LoVo (cell line): ENCODE results near the gene NLRP11.
"Not testable (repeated sequence)": the region's sequence is repeated elsewhere in the genome, so short reads cannot be mapped to it uniquely, and the experiment has no call there.

Source experiments
- DNase-seq: peaks from one replicate; pipeline ENCODE4 v3.0.0-alpha.2; 2016; ENCODE audit warnings: low spot score

NLRP11 gene

DNA sequence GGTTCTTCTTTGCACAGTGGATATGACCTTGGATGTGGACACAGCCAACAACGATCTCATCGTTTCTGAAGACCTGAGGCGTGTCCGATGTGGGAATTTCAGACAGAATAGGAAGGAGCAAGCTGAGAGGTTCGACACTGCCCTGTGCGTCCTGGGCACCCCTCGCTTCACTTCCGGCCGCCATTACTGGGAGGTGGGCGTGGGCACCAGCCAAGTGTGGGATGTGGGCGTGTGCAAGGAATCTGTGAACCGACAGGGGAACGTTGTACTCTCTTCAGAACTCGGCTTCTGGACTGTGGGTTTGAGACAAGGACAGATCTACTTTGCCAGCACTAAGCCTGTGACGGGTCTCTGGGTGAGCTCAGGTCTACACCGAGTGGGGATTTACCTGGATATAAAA lies 53.5 kb downstream of the NLRP11 start:
- DNase-seq: no peak

DNA sequence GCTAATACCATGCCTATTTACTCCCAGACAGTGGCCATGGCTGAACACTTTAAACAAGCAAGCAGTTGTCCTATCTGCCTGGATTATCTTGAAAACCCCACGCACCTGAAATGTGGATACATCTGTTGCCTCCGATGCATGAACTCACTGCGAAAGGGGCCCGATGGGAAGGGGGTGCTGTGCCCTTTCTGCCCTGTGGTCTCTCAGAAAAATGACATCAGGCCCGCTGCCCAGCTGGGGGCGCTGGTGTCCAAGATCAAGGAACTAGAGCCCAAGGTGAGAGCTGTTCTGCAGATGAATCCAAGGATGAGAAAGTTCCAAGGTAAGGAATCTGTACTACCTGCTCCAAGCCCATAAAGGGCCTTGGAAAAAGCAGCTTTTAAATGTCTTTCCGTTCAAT lies 54.3 kb downstream of the NLRP11 start:
- no peak for DNase-seq

DNA sequence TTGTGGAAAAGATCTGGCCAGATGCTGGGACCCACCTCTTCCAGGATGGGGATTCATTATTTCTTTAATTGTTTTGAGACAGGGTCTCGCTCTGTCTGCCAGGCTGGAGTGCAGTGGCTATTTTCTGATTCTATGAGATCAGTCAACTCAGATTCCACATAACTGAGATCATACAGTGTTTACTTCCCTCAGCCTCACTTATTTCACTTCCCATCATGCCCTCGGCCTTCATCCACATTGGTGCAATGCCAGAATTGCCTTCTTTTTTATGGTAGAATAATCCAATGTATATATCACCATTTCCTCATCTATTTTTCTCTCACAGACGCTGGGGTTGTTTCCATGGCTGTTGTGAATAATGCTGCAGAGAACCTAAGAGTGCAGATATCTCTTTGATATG lies 62.2 kb downstream of the NLRP11 start:
- DNase-seq: not testable (repeated sequence)

DNA sequence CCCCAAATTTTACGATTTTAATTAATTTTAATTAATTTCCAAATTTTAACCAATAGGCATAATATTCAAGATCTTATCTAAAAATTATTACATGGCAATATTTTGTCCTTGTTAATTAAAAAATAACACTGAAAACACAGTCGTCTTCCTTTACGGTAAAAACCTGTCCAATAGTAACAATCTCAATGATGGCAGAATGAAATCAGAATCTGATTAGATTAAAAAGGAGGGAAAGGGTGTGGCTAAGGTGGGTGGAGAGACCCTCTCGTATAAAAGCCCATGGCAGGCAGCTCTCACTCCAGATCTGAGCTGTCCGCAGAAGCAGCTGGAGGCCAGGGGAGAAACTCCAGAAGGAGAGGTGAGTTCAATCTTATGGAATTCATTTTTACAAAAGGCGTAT lies 63.0 kb downstream of the NLRP11 start, which contains the start of gene RFPL4AL1:
Gene RFPL4AL1, plus strand, starts transcription at position 301 of the 400 bp plus-strand sequence. CDS start 2,687 bp downstream, outside the sequence.
- not testable (repeated sequence) for DNase-seq

DNA sequence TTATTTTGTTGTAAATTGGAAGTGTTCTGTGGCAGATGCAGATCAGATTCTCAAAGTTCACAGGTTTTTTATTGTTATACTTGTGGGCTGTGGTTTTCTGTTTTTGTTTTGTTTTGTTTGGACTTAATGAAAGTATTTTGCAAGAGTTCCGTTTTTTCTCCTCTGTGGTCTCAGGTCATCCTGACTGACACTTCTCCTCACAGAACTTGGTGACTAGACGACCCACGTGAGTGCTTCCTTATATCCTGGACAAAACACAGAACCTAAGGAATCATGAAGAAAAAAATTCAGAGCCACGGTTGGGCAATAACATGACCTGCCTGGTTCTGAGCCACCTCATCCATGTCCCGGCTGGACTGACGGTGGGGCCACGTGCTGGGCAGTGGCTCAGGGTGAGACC lies 65.3 kb downstream of the NLRP11 start:
- no peak for DNase-seq

DNA sequence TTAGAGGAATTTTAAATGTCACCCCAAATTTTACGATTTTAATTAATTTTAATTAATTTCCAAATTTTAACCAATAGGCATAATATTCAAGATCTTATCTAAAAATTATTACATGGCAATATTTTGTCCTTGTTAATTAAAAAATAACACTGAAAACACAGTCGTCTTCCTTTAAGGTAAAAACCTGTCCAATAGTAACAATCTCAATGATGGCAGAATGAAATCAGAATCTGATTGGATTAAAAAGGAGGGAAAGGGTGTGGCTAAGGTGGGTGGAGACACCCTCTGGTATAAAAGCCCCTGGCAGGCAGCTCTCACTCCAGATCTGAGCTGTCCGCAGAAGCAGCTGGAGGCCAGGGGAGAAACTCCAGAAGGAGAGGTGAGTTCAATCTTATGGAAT lies 73.0 kb downstream of the NLRP11 start, which contains the start of gene RFPL4A:
Gene RFPL4A, plus strand, starts transcription at position 301 of the 400 bp plus-strand sequence. CDS start 2,704 bp downstream, outside the sequence.
- DNase-seq: not testable (repeated sequence)

DNA sequence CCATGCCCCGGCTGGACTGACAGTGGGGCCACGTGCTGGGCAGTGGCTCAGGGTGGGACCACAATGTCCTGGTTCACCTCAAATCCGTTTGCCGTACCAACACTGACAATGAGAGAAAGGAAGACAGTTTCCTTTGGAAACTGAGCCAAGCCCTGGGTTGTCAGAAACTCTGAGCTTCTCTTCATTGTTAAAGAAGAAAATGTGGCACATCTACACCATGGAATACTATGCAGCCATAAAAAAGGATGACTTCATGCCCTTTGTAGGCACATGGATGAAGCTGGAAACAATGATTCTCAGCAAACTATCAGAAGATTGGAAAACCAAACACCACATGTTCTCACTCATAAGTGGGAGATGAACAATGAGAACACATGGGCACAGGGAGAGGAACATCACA lies 75.0 kb downstream of the NLRP11 start:
- not testable (repeated sequence) for DNase-seq

DNA sequence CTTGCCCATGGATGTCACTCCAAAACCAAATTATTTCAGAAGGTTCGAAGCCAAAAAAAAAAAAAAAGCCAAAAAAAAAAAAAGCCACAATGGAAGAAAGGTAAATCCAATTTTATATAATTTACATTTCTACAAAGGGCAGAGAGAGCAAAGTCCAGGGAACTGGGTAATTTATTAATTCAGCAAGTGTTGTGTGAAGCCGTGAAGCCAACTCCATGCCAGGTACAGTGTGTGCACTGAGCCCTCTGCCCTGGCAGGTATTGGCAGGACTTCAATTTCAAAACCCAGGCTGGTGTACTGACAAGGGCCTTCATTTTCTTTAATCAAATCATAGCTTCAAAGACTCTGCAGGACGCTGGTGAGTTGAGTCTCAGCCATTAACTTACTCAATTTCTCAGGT lies 78.4 kb downstream of the NLRP11 start:
- no peak for DNase-seq

DNA sequence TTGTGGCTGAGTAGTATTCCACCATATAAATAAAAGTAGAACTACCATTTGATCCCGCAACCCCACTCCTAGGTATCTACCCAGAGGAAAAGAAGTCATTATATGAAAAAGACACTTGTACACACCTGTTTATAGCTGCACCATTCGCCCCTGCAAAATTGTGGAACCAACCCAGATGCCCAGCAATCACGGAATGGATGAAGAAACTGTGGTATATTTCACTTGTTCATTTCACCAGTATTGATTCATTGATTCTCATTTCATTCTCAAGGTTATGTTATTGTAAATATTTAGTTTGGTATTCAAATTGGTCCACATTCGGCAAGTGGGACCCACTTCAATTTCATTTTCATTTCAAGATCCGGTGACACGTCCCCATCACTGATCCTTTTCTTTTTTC lies 81.1 kb downstream of the NLRP11 start:
- no peak for DNase-seq

DNA sequence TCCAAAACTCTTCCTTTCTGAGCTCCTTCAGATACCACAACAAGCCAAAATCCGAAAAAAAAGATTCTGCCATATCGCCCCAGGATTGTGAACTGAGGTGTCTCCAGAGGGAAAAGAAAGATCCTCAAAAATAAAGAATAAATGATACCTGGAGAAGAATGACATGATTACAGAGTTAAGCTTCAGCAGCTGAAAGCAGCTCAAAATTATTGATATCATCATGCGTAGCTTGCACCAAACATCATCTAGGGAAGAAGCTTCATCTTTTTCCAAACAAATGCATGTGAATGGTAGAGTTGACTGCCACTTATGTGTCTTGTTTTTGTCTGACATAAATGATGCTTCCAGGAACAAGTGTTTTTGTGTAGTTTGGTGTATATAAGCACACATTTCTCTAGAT lies 93.5 kb downstream of the NLRP11 start, which contains the start of gene NLRP9:
Gene NLRP9, minus strand, starts transcription at position 101 of the 400 bp plus-strand sequence. Its CDS starts 28 bp downstream, at position 73.
- DNase-seq: no peak
